B cell (primary cell): ENCODE results near the gene NONO.
"Not testable (repeated sequence)": the region's sequence is repeated elsewhere in the genome, so short reads cannot be mapped to it uniquely, and the experiment has no call there.

ENCODE experiments used
- CTCF ChIP-seq: fragments of 200-600 bp; IDR thresholded peaks from one replicate; pipeline ENCODE4 v1.8.0; 2022; ENCODE audit warnings: antibody characterized with exemption, mild to moderate bottlenecking
- EZH2 ChIP-seq: IDR thresholded peaks from 2 replicates; pipeline ENCODE4 v1.6.1; 2012; ENCODE audit warnings: borderline replicate concordance, low read depth, mild to moderate bottlenecking, moderate library complexity, low read length; ENCODE audit not compliant: insufficient read depth, poor library complexity, severe bottlenecking

GRCh38 chrX:71272313-71272712 lies 11.1 kb upstream of the NONO start:
- TF ChIP-seq CTCF, EZH2: not testable (repeated sequence)
